HepG2 (cell line): ENCODE data around the gene PSIP1. TPM values are rescaled to one million over a fixed set of nuclear protein-coding genes. Genes with fewer than 3 reads are reported as not detected.

ENCODE experiments used
- BRCA1 ChIP-seq: sonication (generic); formaldehyde crosslinking; IDR thresholded peaks from 2 replicates; pipeline ENCODE4 v1.4.0; 2020; ENCODE audit warnings: missing genetic modification reagents
- HDAC1 ChIP-seq: sonication (generic); formaldehyde crosslinking; IDR thresholded peaks from 2 replicates; pipeline ENCODE4 v1.5.1; 2020; ENCODE audit warnings: mild to moderate bottlenecking, missing genetic modification reagents
- MEIS1 ChIP-seq: sonication (generic); formaldehyde crosslinking; IDR thresholded peaks from 2 replicates; pipeline ENCODE4 v1.9.0; 2021; ENCODE audit warnings: mild to moderate bottlenecking, missing genetic modification reagents, moderate library complexity, borderline replicate concordance
- NR2C2 ChIP-seq: sonication (generic); formaldehyde crosslinking; IDR thresholded peaks from 2 replicates; pipeline ENCODE4 v1.4.0; 2020; ENCODE audit warnings: missing genetic modification reagents, mild to moderate bottlenecking, moderate library complexity, borderline replicate concordance
- SAFB2 ChIP-seq: sonication (generic); formaldehyde crosslinking; IDR thresholded peaks from 2 replicates; pipeline ENCODE4 v1.5.1; 2020; ENCODE audit warnings: missing genetic modification reagents, low read depth, mild to moderate bottlenecking, borderline replicate concordance
- SNAPC2 ChIP-seq: sonication (generic); formaldehyde crosslinking; IDR thresholded peaks from 2 replicates; pipeline ENCODE4 v1.8.1; 2022; ENCODE audit warnings: mild to moderate bottlenecking, missing genetic modification reagents
- WIZ ChIP-seq: sonication (generic); formaldehyde crosslinking; IDR thresholded peaks from 2 replicates; pipeline ENCODE4 v1.5.1; 2020; ENCODE audit warnings: mild to moderate bottlenecking, missing genetic modification reagents
- ZFP82 ChIP-seq: sonication (generic); formaldehyde crosslinking; IDR thresholded peaks from 2 replicates; pipeline ENCODE4 v1.5.1; 2020; ENCODE audit warnings: mild to moderate bottlenecking, missing genetic modification reagents, borderline replicate concordance
- ZNF230 ChIP-seq: sonication (generic); formaldehyde crosslinking; IDR thresholded peaks from 2 replicates; pipeline ENCODE4 v1.4.0; 2020; ENCODE audit warnings: mild to moderate bottlenecking, missing genetic modification reagents
- ZNF589 ChIP-seq: sonication (generic); formaldehyde crosslinking; conservative IDR thresholded peaks from 2 replicates; pipeline ENCODE4 v1.8.0; 2022; ENCODE audit warnings: mild to moderate bottlenecking, moderate library complexity, missing genetic modification reagents
- ZNF605 ChIP-seq: sonication (generic); formaldehyde crosslinking; IDR thresholded peaks from 2 replicates; pipeline ENCODE4 v1.8.0; 2022; ENCODE audit warnings: mild to moderate bottlenecking, missing genetic modification reagents
- ZNF614 ChIP-seq: IDR thresholded peaks from 2 replicates; pipeline ENCODE4 v1.6.1; 2018; ENCODE audit warnings: missing biosample characterization, missing genetic modification reagents, inconsistent platforms, borderline replicate concordance
- polyA plus RNA-seq, 8 experiments: library from polyadenylated mRNA; depleted of rRNA in 3 of 8; stranded (reverse) in 7 of 8; unstranded in 1 of 8; fragments of >200 nt; fragmentation: Illumina TruSeq in 4 of 8; extraction: Trizol in 4 of 8; gene quantifications; 2 replicates each; pipeline versions ENCODE4 v1.2.1 to v1.2.3, GENCODE V29; 2011 to 2016; ENCODE audit warnings: low read depth in 4 of 8, missing spikeins in 1 of 8, mixed read lengths in 1 of 8; ENCODE audit not compliant: insufficient read depth in 1 of 8
- total RNA-seq, 5 experiments: library from RNA; depleted of rRNA; stranded (reverse); fragments of >200 nt; fragmentation: Illumina TruSeq; extraction: Trizol; gene quantifications; 2 replicates each; pipeline ENCODE4 v1.2.3, GENCODE V29; 2016; ENCODE audit warnings: low read depth in 1 of 5
- TF ChIP-seq, protein P1 (sequence below): sonication (generic); formaldehyde crosslinking; conservative IDR thresholded peaks from 2 replicates; pipeline ENCODE4 v1.8.0; 2022; ENCODE audit warnings: mild to moderate bottlenecking, moderate library complexity, missing genetic modification reagents
- TF ChIP-seq, protein P2 (sequence below): sonication (generic); formaldehyde crosslinking; IDR thresholded peaks from 2 replicates; pipeline ENCODE4 v1.4.0; 2020; ENCODE audit warnings: missing genetic modification reagents
- TF ChIP-seq, protein P3 (sequence below): sonication (generic); formaldehyde crosslinking; IDR thresholded peaks from 2 replicates; pipeline ENCODE4 v1.8.1; 2023; ENCODE audit warnings: mild to moderate bottlenecking, missing genetic modification reagents
- TF ChIP-seq, protein P4 (sequence below): IDR thresholded peaks from 2 replicates; pipeline ENCODE4 v1.6.1; 2016; ENCODE audit warnings: low read depth, borderline replicate concordance

Gene PSIP1
- total and polyA plus RNA-seq, 2 of the 13 experiments (the other 11 are each of a cell fraction or from before 2014, with no cell fraction given): 12.6 to 46.4 TPM

DNA sequence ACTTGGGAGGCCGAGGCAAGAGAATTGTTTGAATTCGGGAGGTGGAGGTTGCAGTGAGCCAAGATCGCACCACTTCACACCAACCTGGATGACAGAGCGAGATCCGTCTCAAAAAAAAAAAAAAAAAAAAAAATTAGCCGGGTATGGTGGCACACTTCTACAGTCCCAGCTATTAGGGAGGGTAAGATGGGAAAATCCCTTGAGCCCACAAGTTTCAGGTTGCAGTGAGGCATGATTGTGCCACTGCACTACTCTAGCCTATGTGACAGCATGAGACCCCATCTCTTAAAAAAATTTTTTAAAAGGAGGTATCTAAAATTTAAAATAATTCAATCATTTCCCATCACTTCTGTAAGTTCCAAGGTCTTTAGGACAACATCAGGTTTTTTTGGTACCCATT, 26.0 kb downstream of the PSIP1 start (continued):
- TF ChIP-seq, protein P1, sequence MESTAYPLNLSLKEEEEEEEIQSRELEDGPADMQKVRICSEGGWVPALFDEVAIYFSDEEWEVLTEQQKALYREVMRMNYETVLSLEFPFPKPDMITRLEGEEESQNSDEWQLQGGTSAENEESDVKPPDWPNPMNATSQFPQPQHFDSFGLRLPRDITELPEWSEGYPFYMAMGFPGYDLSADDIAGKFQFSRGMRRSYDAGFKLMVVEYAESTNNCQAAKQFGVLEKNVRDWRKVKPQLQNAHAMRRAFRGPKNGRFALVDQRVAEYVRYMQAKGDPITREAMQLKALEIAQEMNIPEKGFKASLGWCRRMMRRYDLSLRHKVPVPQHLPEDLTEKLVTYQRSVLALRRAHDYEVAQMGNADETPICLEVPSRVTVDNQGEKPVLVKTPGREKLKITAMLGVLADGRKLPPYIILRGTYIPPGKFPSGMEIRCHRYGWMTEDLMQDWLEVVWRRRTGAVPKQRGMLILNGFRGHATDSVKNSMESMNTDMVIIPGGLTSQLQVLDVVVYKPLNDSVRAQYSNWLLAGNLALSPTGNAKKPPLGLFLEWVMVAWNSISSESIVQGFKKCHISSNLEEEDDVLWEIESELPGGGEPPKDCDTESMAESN (CRISPR knock-in tag): no peak
- no peak for TF ChIP-seq MEIS1 (CRISPR knock-in tag)
- TF ChIP-seq ZNF605 (CRISPR knock-in tag): no peak
- TF ChIP-seq WIZ (CRISPR knock-in tag): no peak
- no peak for TF ChIP-seq NR2C2
- TF ChIP-seq SAFB2: no peak
- TF ChIP-seq, protein P2, sequence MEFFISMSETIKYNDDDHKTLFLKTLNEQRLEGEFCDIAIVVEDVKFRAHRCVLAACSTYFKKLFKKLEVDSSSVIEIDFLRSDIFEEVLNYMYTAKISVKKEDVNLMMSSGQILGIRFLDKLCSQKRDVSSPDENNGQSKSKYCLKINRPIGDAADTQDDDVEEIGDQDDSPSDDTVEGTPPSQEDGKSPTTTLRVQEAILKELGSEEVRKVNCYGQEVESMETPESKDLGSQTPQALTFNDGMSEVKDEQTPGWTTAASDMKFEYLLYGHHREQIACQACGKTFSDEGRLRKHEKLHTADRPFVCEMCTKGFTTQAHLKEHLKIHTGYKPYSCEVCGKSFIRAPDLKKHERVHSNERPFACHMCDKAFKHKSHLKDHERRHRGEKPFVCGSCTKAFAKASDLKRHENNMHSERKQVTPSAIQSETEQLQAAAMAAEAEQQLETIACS: no peak
- no peak for TF ChIP-seq SNAPC2 (CRISPR knock-in tag)
- TF ChIP-seq, protein P3, sequence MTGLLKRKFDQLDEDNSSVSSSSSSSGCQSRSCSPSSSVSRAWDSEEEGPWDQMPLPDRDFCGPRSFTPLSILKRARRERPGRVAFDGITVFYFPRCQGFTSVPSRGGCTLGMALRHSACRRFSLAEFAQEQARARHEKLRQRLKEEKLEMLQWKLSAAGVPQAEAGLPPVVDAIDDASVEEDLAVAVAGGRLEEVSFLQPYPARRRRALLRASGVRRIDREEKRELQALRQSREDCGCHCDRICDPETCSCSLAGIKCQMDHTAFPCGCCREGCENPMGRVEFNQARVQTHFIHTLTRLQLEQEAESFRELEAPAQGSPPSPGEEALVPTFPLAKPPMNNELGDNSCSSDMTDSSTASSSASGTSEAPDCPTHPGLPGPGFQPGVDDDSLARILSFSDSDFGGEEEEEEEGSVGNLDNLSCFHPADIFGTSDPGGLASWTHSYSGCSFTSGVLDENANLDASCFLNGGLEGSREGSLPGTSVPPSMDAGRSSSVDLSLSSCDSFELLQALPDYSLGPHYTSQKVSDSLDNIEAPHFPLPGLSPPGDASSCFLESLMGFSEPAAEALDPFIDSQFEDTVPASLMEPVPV (CRISPR knock-in tag): no peak
- TF ChIP-seq ZFP82 (CRISPR knock-in tag): no peak
- no peak for TF ChIP-seq ZNF589 (CRISPR knock-in tag)
- no peak for TF ChIP-seq HDAC1 (CRISPR knock-in tag)
- TF ChIP-seq, protein P4, sequence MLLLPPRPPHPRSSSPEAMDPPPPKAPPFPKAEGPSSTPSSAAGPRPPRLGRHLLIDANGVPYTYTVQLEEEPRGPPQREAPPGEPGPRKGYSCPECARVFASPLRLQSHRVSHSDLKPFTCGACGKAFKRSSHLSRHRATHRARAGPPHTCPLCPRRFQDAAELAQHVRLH: no peak
- TF ChIP-seq BRCA1 (CRISPR knock-in tag): no peak
- no peak for TF ChIP-seq ZNF614 (CRISPR knock-in tag)
- TF ChIP-seq ZNF230 (CRISPR knock-in tag): no peak
